Psoas muscle (tissue), 8 donors: ENCODE data around the gene COL5A1. TPM values are rescaled to one million over a fixed set of nuclear protein-coding genes. Genes with fewer than 3 reads are reported as not detected.

Source experiments
- ATAC-seq, 4 donors: fragments of 200-7000 bp; cut with Tn5 transposase; one replicate each; pipeline ENCODE4 v1.9.1; 2020; ENCODE audit warnings: moderate library complexity in 3 of 4, mild to moderate bottlenecking in 2 of 4
- DNase-seq, 2 donors: peaks; one replicate each; pipeline ENCODE4 v3.0.0-alpha.2; 2020
- H3K27ac ChIP-seq: fragments of 200-600 bp; one replicate; pipeline ENCODE4 v1.8.0; 2022
- H3K27me3 ChIP-seq, 3 donors: fragments of 200-600 bp in 1 of 3; one replicate each; pipeline versions ENCODE4 v1.6.1 to v1.8.0; 2013 to 2022; ENCODE audit warnings: low read length in 2 of 3, mild to moderate bottlenecking in 2 of 3, moderate library complexity in 1 of 3; ENCODE audit not compliant: insufficient read depth in 3 of 3
- H3K36me3 ChIP-seq, 2 donors: fragments of 200-600 bp in 1 of 2; one replicate each; pipeline versions ENCODE4 v1.6.1 to v1.8.0; 2013 to 2022; ENCODE audit warnings: low read depth in 1 of 2, mild to moderate bottlenecking in 1 of 2, moderate library complexity in 1 of 2; ENCODE audit not compliant: insufficient read depth in 1 of 2
- H3K4me1 ChIP-seq: fragments of 200-600 bp; one replicate; pipeline ENCODE4 v1.8.0; 2022
- H3K4me3 ChIP-seq: fragments of 200-600 bp; one replicate; pipeline ENCODE4 v1.8.0; 2022; ENCODE audit warnings: mild to moderate bottlenecking
- H3K9me3 ChIP-seq: fragments of 200-600 bp; one replicate; pipeline ENCODE4 v1.8.0; 2022
- WGBS, 3 donors: extraction: QIAGEN DNeasy Blood & Tissue Kit; methylation state at CpG; one replicate each; pipeline versions ENCODE4 v1.1.6 to v1.1.7; 2013; 5-methylcytosine and 5-hydroxymethylcytosine counted together
- intact Hi-C, 2 donors: fragments of 100-400 bp; cut with DNase I; formaldehyde crosslinking; loops; one replicate each; pipeline versions ENCODE4 v1.11.0 to v1.14.2; 2022
- polyA plus RNA-seq, 3 donors: library from polyadenylated mRNA; stranded (reverse); fragments of 200-250 nt; gene quantifications; one replicate each; pipeline ENCODE4 v1.2.3, GENCODE V29; 2013
- total RNA-seq, 4 donors: library from RNA; stranded (reverse); fragmentation: NEBNext Ultra II Directional in 2 of 4; extraction: Animal tissue kit (Norgen Biotek cat#: 25700) in 2 of 4; gene quantifications; one replicate each; pipeline versions ENCODE4 v1.2.1 to v1.2.4, GENCODE V29; 2021 to 2023
- TF ChIP-seq, protein P1 (sequence below): fragments of 200-600 bp; IDR thresholded peaks from one replicate; pipeline ENCODE4 v1.8.0; 2022; ENCODE audit warnings: antibody characterized with exemption
- donor health status: healthy with polysubstance abuse.
- donor health status: DM: no; HTN: no; CAD: no; lungs with moderate emphysema.
- donor health status: Bipolar disorder and iron deficiency.
- donor health status: healthy.
- donor health status: DM: yes; HTN: yes; CAD: no.
- donor health status: DM: no; HTN: no; CAD: no.
- donor health status: DM: no; HTN: no; CAD: no.
- donor health status: DM: yes; HTN: yes; CAD: no.

The COL5A1 gene
- total and polyA plus RNA-seq, 7 donors = 1.7 to 11.3 (median 3.4) TPM

DNA sequence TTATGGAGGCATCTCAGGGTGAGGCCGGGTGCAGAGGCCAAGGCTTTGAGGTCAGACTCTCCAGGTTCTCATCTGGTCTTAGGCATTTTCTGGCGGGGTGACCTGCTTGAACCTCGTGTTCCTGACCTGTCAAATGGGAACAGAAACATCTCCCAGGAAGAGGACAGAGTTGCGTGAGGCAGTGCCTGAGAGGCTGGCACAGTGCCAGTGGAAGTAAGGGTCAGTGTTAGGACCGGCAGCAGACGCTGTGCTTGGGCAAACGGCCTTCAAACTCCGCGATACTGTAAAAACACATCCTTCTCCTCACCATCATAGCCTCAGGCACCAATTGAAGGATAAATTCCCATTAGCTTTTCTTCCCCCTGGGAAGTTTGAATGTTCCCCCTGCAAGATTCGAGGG lies 183.4 kb downstream of the COL5A1 start:
- intact Hi-C loops = no loop called here
- no peak overlapping the region for H3K27ac ChIP-seq
- TF ChIP-seq, protein P1, sequence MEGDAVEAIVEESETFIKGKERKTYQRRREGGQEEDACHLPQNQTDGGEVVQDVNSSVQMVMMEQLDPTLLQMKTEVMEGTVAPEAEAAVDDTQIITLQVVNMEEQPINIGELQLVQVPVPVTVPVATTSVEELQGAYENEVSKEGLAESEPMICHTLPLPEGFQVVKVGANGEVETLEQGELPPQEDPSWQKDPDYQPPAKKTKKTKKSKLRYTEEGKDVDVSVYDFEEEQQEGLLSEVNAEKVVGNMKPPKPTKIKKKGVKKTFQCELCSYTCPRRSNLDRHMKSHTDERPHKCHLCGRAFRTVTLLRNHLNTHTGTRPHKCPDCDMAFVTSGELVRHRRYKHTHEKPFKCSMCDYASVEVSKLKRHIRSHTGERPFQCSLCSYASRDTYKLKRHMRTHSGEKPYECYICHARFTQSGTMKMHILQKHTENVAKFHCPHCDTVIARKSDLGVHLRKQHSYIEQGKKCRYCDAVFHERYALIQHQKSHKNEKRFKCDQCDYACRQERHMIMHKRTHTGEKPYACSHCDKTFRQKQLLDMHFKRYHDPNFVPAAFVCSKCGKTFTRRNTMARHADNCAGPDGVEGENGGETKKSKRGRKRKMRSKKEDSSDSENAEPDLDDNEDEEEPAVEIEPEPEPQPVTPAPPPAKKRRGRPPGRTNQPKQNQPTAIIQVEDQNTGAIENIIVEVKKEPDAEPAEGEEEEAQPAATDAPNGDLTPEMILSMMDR = no peak
- ATAC-seq (no peak), DNase-seq (no peak)
- no peaks in the 10 kb centered on the region for H3K9me3 ChIP-seq
- H3K27me3 ChIP-seq = peaks cover 0 to 6% (median 4%) of the 10 kb centered on the region in 3 donors
- no peaks in the 10 kb centered on the region for H3K36me3 ChIP-seq
- H3K4me3 ChIP-seq = no peak overlapping the region
- WGBS, 3 donors = 57 to 75% (median 73%) methylated on average over 10 of the region's 10 CpGs
- no peaks in the 10 kb centered on the region for H3K4me1 ChIP-seq

- DNase-seq = no peak
- WGBS, 3 donors = 85 to 88% (median 85%) methylated on average over 21 of the region's 21 CpGs
- ATAC-seq = no peak
- Histone ChIP-seq H3K36me3 (no peaks in the 10 kb centered on the region), H3K4me3 (no peak overlapping the region), H3K9me3 (no peaks in the 10 kb centered on the region), H3K27me3 (peaks cover 0 to 4% (median 0%) of the 10 kb centered on the region in 3 donors), H3K27ac (no peak overlapping the region), H3K4me1 (no peaks in the 10 kb centered on the region)
- intact Hi-C loops = no loop called here
- TF ChIP-seq, protein P1 = no peak
These were observed 185.0 kb downstream of the COL5A1 start for GRCh38 chr9:134826336-134827285.

GRCh38 chr9:134827559-134827958 lies 186.0 kb downstream of the COL5A1 start:
- intact Hi-C loops = no loop called here
- Histone ChIP-seq H3K9me3 (no peaks in the 10 kb centered on the region), H3K4me1 (no peaks in the 10 kb centered on the region), H3K4me3 (no peak overlapping the region), H3K27ac (no peak overlapping the region), H3K36me3 (no peaks in the 10 kb centered on the region), H3K27me3 (peaks cover 0 to 4% (median 0%) of the 10 kb centered on the region in 3 donors)
- DNase-seq = no peak
- TF ChIP-seq, protein P1 = no peak
- no peak for ATAC-seq
- WGBS, 3 donors = 86 to 94% (median 86%) methylated on average over 19 of the region's 19 CpGs

DNA sequence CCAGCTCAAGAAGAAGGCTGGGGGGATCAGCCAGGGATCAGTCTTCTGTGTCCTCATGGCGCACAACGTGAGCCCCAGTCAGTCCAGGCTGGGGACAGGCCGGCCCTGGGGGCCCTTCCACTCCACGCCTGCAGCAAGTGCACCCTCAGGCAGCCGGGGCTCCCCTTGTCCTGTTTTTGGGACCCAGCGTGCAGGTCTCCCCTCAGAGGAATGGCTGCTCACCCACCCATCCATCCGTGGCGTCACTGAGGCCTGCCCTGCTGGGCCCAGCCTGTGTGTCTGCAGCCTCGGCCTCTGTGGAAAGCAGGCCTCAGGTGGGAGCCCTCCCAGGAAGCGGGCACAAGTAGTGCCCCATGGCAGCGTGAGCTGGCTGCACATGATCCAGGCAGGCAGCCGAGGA lies 186.4 kb downstream of the COL5A1 start:
- Histone ChIP-seq H3K4me3 (no peak overlapping the region), H3K9me3 (no peaks in the 10 kb centered on the region), H3K36me3 (no peaks in the 10 kb centered on the region), H3K27me3 (peaks cover 0 to 4% (median 0%) of the 10 kb centered on the region in 3 donors), H3K4me1 (no peaks in the 10 kb centered on the region), H3K27ac (no peak overlapping the region)
- WGBS, 3 donors = 87 to 90% (median 89%) methylated on average over 12 of the region's 12 CpGs
- DNase-seq (no peak), ATAC-seq (no peak)
- TF ChIP-seq, protein P1 = no peak
- intact Hi-C loops = no loop called here
